MV-4-11 (cell line): ENCODE results near the gene ARID1B.
"Not testable (repeated sequence)": the region's sequence is repeated elsewhere in the genome, so short reads cannot be mapped to it uniquely, and the experiment has no call there.

Source experiments
- DNase-seq: peaks from one replicate; lab custom pipeline; 2025; lab: John Stamatoyannopoulos, UW

The ARID1B gene

DNA sequence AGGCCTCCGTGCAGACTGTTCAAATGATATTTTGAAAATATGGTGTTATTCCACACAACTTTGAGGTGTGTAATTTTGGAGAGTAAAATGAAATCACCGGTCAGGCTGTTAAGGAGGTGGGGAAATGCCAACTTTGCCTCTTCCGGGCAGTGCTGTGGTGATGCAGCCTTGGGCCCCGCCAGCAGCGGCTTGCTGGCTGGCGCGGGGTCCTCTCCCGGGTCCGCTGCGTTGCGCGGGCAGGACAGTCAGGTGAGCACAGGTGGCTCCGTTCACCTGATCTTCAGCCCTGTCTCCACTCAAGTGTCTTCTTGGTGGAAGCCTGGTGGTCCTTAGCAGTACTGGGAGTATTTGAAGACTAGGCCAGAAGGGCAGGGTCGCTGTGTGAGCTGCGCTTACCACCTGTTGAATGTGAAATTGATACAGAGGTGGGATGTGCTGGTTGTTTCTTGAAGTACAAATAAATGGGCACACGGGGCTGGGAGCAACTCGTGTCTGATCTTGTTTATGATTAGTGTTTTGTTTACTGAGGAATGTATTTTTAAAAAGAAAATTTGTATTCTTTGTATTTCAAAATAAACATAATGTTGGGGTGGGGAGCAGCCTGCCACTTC, 184.2 kb downstream of the ARID1B start:
- DNase-seq = no peak

DNA sequence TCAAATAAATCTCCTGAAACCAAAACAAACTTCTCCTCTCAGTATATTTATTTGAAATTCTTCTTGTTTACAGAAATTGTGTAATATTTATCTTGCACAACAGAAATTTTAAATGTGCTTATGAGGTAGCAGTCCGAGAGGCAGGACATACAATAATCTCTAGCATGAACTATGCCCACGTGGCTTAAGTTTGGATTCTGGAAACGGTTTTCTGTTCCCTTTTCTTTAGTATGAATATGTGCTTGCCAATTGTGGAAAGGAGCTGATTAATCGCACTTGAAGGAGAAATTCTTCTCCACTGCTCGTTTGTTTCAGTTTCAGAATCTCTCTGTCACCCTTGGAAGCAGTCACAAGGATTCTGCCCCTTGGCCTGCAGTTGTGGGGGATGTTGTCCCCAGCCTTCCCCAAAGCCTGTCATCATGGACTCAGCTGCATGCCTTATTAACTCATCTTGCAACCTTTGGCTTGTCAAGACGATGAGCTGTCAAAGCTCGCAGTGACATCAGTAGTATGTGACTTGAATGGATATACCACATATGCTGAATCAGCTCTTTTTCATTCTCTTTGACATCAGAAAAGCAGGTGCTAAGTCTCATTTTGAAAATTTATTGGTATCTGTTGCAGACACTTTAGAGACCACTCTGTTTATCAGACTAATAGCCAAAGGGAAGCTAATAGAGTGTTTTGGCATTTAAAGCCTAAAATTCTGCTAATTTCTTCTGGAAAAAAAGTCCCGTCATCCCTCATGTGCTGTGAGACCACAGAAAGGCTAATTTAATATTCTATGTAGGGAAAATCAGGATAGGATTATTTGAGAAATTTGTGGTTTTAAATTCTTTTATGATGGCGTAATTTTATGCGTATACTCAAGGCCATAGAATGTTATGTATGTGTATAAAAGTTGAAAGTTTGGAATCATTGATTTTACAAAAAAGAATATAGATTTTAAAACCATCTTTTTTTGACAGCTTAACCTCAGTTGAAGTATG, 186.8 kb downstream of the ARID1B start:
- peak; percentile 93 for DNase-seq

DNA sequence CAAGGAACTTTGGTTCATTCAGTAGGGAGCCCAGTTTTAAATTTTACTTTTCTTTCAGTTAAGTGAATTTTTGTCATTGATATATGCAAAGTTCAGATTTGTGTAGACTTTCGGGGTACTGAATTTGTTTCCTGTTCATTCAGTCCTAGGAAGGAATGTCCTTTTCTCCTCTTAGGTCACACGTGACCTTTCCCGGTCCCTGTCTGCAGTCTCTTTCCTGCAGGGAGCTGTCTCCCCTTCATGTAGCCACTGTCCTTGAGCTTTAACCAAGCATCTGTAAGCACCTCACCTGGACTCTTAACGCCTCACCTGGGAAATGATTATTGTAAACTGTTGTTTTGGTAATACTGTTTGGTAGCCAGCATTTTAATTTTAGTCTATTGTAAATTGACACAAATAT, 190.7 kb downstream of the ARID1B start:
- DNase-seq = no peak

DNA sequence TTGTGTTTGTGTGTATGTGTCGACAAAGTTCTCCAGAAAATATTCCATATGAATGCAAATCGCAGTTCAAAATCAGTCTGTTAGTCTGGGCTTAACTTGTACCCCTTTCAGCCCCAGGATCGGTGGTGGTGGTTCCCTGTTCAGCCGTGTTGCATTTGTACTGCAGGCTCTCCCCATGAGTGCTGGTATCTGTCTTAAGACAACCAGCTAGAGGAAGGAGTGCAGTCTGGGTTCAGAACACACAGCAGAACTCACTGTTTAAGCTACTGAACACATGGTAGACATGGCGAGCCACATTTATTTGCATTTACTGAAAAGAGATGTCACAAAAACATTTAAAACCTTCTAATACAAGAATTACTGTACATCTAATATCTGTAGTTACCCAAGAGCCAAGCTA, 192.1 kb downstream of the ARID1B start:
- no peak for DNase-seq

DNA sequence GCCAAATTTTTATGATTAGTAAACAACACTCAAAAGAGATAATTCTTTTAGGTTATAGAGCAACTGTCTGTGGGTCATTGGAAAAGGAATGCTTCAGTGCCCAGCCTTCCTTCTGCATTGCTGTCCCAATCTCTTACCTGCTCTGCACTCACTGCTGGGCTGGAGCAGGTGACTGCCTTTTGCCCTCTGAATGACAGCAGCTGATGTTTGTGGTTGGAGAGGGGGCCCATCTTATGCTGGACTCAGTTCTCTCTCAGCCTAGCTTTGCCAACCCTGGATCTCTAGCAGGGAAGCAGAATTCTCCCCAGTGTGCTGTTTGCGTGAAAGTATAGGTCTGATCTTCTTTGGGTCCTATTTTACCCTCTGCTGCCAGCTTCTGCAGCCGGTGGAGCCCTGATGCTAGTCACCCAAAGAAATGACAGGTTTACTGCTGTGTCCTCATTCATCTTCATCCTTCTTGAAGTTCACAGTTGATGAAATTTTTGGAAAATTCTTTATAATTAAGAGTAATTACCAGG, 193.5 kb downstream of the ARID1B start:
- no peak for DNase-seq

DNA sequence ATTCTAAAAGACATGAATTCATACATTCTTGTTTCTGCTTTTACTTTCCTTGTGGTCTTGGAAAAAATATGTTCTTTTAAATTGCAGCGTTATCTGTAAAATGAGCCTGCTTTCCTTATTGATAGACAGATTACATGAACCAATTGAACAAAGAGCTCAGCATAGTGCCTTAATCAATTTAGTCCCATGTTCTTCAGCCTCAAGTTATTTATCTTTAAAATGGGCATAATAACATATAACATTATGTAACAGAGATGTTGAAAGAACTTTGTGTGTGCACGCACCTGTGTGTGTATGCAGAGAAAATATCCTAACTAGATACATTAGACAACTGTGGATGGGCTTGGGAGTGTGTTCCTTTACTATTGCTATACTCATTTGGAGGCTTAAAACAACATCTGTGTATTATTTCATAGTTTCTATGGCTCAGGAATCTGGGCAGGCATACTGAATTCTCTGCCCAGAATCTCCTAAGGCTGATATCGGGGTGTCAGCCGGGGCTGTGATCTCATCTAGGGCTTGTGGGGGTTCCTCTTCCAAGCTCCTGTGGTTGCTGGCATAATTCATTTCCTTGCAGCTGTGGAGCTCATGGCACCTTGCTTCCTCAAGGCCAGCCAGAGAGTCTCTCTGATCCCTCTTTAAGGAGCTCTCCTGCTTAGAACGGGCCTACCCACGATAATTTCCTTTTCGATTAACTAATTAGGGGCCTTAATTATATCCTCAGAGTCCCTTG, 194.1 kb downstream of the ARID1B start:
- DNase-seq = no peak

DNA sequence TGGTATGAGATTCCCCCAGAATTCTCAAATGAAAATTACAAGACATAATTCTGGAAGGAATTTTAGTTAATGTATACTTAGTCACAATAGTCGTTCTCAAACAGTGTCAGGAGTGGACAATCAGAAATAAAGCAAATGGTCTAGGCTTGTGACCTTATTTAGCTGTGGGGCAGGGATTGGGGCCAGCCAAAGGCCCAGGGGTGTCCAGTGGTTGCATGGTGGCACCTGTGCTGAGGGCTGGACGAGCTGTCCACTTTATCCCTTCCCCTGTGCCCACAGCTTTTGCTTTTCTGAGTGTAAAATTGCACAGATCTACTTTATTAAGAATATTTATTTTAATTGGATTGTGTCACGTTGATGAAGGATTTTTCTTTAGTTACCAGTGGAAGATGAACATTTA, 195.0 kb downstream of the ARID1B start:
- DNase-seq = no peak

DNA sequence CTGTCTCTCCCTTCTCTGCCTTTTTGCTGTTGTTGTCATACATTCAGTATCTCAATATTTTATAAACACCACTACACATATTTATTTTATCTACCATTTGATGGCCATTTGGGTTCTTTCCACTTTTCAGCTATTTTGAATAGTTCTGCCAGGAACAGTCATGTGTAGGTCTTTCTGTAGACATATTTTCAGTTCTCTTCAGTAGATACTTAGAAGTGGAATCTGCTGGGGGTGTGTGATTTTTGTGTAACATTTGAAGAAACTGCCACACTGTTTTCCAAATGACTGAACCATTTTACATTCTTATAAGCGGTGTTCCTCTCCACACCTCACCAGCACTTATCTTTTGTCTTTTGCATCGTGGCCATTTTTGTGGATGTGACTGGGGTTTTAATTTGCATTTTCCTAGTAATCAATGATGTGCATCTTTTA, 197.7 kb downstream of the ARID1B start:
- no peak for DNase-seq

DNA sequence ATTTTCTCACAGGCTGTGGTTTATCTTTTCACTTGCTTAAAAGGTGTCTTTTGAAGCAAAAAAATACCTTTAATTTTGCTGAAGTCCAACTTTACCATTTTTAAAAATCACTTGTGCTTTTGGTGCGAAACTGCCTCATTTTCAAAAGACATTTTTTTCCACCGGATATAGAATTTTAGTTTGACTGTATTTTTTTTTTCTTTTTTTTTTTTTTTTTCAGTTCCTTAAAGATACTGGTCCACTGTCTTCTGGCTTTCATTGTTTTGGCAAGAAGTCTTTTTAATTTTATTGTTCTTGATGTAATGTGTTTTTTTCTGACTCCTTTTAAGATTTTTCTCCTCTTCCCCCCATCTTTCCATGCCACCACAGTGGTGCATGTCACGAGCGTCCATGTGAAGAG, 198.2 kb downstream of the ARID1B start:
- no peak for DNase-seq

DNA sequence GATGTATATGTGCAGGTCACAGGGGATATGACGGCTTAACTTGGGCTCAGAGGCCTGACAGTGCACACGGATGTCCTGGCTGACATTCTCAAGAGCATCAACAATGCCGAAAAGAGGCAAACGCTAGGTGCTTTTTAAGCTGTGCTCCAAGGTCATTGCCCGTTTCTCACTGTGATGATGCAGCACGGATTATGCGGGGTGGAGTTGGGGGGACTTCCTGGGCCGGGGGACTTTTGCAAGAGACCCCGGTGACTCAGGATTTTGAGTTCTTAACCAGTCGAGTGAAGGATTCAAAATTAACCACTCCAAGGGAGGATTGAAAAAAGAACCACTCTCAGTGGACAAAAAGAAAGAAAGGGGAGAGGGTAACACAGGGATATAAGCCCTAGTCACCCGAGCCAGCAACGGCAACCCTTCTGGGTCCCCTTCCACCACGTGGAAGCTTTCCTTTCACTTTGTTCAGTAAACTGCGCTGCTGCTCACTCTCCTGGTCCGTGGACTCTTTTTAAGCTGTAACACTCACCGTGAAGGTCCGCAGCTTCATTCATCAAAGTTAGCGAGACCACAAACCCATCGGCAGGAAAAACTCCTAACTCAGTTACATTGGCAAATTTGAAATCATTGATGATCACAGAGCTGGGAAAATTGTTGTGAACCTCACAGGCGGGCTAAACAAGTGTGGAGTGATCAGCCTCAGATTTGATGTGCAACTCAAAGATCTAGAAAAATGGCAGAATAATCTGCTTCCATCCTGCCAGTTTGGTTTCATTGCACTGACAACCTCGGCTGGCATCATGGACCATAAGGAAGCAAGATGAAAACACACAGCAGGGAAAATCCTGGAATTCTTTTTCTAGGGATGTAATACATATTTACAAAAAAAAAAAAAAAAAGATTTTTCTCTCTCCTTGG, 199.3 kb downstream of the ARID1B start:
- no peak for DNase-seq

DNA sequence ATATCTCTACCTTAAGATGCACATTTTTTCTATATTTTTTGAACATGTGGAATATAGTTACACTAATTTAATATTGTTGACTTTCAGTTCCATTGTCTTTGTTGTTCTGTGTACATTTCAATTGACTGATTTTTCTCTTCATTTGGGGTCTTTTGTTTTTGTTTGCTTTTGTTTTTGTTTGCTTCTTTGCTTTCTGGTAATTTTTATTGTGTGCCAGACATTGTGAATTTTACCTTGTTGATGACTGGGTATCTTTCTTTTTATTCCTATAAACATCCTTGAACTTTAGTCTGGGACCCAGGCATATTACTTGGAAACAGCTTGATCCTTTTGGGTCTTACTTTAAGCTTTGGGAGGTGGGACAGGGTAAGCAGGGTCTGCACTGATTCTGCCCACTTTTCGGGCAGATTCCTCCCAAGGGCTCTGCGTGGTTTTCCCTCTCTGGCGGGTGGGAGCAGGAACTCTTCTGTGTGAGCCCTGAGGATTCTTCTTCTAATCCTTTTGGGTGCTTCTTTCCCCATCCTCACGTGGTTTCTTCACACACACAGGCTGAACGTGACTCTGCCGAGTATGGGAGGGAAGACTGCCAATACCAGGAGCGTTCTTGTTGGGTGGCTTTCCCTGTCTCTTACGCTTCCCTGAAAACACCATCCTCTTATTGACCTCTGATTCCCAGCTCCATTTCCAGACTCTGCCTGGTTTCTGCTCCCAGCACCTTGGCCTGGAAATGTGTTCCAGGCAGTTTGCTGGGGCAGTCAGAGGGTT, 200.5 kb downstream of the ARID1B start:
- no peak for DNase-seq

DNA sequence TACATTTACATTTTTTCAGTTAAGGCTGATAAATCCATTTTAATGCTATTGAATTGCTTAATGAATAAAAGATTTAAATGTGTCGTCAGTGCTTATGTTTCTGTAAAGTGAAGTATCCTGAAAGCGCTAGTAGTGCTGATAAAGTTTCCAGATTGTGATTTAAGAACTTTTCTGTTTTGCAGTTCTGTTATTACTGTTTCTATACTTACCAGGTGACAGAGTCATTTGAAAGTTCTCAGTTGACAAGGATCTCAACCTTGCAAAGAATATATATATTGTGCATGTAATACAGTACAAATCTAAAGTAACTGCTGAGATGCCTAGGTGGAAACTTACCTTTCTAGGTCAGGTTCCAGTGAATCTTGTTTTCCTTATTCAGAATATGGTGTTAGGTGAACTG, 201.8 kb downstream of the ARID1B start:
- DNase-seq = no peak

DNA sequence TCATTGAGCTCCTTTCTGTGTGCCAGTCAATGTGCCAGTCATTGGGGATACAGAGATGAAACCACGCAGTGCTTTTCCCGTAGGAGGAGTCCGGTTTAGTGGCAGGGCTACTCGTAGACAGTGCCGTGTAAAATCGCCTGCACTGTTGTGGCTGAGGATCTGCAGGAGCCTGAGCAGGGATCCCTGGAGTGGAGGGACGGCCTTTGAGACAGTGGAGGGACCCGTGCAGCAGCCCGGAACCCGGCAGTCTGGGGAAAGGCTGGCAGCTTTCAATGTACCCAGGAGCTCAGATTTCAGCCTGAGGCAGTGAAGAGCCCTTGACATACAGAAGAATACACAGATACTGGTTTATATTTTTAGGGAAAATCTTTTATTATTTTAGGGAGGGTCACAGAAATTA, 203.3 kb downstream of the ARID1B start:
- DNase-seq = no peak

DNA sequence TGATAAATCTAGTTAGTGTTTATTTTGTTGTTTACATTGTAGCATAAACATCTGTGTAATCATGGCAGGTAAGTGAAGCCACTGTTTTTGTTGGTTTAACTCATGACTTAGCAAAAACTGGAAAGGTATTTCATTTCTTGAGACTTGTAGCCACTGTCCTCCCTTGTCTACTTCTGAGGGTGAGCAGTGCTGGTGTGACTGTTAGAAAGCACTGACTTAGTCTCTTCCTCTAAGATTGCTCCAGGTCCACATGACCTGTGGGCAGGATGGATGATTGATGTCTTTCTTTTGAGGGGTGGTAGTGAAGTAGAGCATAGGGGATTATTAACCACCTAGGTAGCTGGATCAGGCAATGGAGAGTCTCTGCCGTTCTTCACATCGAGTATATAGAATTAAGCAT, 203.8 kb downstream of the ARID1B start:
- no peak for DNase-seq

DNA sequence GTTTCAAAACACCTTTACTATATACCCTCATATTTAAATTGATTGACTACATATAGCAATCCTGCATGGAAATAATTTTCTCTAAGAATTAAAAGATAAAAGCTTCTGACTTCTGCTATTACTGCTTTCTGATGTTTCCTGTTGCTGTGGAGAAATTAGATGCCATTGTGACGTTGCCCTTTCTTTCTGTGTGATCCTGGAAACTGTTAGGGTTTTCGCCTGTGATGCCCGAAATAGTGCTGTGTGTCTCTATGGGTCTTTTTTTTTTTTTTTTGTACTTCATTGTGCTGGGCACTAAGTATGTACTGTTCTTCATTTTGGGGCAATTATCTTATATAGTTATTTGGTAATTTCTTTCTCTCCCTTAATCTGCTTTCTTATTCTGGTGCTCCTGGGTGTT, 205.0 kb downstream of the ARID1B start:
- no peak for DNase-seq

DNA sequence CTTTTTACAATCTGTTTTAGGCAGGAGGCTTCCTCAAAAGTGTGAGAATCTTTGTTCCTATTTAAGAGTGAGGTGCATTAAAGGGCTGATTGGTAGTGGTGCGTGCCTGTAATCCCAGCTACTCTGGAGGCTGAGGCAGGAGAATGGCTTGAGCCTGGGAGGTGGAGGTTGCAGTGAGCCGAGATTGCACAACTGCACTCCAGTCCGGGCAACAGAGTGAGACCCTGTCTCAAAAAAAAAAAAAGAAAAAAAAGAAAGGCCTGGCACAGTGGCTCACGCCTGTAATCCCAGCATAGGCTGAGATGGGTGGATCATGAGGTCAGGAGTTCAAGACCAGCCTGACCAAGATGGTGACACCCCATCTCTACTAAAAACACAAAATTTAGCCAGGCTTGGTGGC, 205.7 kb downstream of the ARID1B start:
- DNase-seq = not testable (repeated sequence)

DNA sequence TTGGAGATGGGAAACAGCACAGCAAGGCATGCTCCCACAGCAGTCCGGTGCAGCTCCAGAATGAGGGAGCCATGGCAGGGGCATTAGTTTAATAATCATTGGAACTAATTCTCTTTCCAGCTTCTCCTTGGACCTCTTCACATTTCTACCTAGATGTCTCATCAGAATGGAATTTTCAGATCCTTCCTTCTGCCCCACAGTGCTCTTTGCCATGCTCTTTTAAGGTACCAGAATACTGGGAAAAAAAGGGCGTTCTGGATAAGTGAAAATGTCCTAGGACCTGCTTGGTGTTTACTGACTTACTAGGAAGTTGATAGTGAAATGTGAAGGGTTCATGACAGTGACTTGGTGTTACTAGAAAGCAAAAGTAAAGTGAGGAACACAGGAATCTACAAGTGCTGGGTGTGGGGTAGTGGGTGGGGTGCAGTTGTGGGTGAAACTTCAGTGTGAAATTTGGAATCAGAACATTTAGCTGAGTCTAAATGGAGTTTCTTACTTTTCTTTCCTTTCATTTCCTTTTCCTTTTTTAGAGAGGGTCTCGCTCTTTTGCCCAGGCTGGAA, 207.1 kb downstream of the ARID1B start:
- no peak for DNase-seq

DNA sequence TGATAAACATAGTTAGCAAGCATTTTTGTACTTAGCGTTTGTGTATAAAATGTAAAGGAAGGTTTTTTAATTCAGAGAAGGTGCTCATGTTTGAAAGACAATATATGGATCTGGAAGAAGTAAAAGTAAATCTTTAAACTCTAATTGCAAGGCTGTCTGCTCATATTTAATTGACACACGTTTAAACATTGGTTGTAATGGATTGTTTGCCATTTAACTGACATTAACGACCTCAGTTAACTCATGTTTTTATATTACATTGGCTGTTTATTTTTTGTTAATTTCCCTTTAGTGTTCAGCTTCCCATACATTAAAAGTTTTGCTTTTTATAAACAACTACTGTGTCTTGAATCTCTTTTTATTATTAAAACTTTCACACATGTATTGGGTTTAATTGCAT, 208.1 kb downstream of the ARID1B start:
- no peak for DNase-seq

DNA sequence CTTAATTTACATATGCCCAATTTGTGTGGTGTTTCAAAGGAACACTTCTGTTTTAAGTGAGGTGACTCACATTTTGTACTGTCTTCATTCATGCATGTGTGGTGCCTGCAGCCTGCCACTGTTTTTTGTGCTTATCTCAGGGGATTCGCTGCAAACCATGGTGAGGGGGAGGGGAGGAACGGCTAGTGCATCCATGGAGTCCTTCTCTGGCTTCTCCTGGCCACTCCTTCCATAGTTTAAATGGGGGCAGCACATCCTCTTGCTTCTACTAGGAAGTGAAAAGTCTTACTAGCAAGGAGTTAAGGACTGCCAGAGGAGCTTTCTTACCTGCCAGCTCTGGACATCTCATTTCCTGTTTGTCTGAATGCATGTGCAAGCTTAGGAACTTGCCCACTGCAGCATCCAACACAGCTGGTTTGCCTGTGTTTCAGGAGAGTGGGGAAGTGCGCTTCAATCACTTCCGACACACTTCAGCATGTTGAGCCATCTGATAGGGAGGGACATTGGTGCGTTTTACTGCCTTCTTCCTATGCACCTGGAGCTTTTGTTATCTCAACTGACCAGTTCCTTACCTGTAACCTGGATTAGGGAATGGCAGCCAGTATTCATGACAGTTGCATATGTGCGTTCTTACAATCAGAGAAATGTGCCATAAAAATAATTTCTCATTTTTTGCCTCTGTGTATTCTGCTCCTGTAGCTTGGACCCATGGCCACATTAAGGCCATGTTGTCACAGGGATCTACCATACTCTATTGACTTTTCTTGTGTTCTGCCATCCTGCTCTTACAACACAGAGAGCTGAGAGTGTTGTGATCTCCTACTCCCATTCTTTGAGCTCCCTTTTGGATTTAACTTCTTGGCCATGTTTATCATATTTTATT, 211.3 kb downstream of the ARID1B start:
- peak; percentile 23 for DNase-seq
